Uterus (tissue), 4 donors: Measurements from ENCODE around the gene PAQR7. TPM values are rescaled to one million over a fixed set of nuclear protein-coding genes. Genes with fewer than 3 reads are reported as not detected.

ENCODE experiments used
- DNase-seq, 2 donors: peaks; one replicate each; pipeline ENCODE4 v3.0.0-alpha.2; 2019 to 2020
- H3K27ac ChIP-seq, 2 donors: fragments of 200-600 bp; sonication (generic); 1 replicate in 1 of 2; 2 replicates in 1 of 2; pipeline ENCODE4 v1.5.1; 2016 to 2018
- H3K27me3 ChIP-seq, 2 donors: fragments of 200-600 bp; sonication (generic); one replicate each; pipeline ENCODE4 v1.5.1; 2018 to 2019; ENCODE audit warnings: control low read depth in 1 of 2
- H3K36me3 ChIP-seq, 2 donors: fragments of 200-600 bp; sonication (generic); one replicate each; pipeline ENCODE4 v1.5.1; 2019; ENCODE audit warnings: control low read depth in 1 of 2
- H3K4me1 ChIP-seq, 2 donors: fragments of 200-600 bp; sonication (generic); one replicate each; pipeline ENCODE4 v1.5.1; 2018 to 2019; ENCODE audit warnings: control low read depth in 1 of 2
- H3K4me3 ChIP-seq, 2 donors: fragments of 200-600 bp; sonication (generic); 1 replicate in 1 of 2; 2 replicates in 1 of 2; pipeline ENCODE4 v1.5.1; 2018 to 2019; ENCODE audit warnings: mild to moderate bottlenecking in 1 of 2
- H3K9me3 ChIP-seq, 2 donors: fragments of 200-600 bp; sonication (generic); one replicate each; pipeline ENCODE4 v1.5.1; 2019; ENCODE audit warnings: control low read depth in 1 of 2
- CTCF ChIP-seq, 4 experiments: fragments of 200-600 bp in 2 of 4; fragments of 450-650 bp in 2 of 4; sonication (generic) in 2 of 4; IDR thresholded peaks; one replicate each; pipeline ENCODE4 v1.5.1; 2016 to 2019; ENCODE audit warnings: antibody characterized with exemption in 4 of 4, mild to moderate bottlenecking in 2 of 4, moderate library complexity in 1 of 4
- POLR2A ChIP-seq, 2 donors: fragments of 450-650 bp; IDR thresholded peaks; one replicate each; pipeline ENCODE4 v1.6.1; 2016; ENCODE audit warnings: antibody characterized with exemption in 2 of 2, mild to moderate bottlenecking in 1 of 2, moderate library complexity in 1 of 2
- intact Hi-C: fragments of 100-400 bp; cut with DNase I; formaldehyde crosslinking; loops from one replicate; pipeline ENCODE4 v1.15.1; 2023; ENCODE audit warnings: low total_unique reads
- total RNA-seq, 4 donors: library from RNA; depleted of rRNA in 3 of 4; stranded (reverse); fragments of >200 nt in 3 of 4; gene quantifications; one replicate each; pipeline versions ENCODE4 v1.1.0 to v1.2.4, GENCODE V29; 2014 to 2023
- donor health status: DM: yes; HTN: yes; CAD: no.

Gene PAQR7
- total RNA-seq, 4 donors from 2014 or later = 4.7 to 20.1 (median 9.9) TPM

GRCh38 chr1:25834894-25835293, 40.6 kb downstream of the PAQR7 start:
- Histone ChIP-seq H3K4me3 (no peak overlapping the region), H3K27me3 (no peaks in the 10 kb centered on the region), H3K36me3 (no peaks in the 10 kb centered on the region), H3K27ac (no peak overlapping the region), H3K9me3 (no peaks in the 10 kb centered on the region), H3K4me1 (no peaks in the 10 kb centered on the region)
- DNase-seq = no peak
- TF ChIP-seq CTCF (IDR thresholded peaks at IDR 0.05) = no peak
- no peak for TF ChIP-seq POLR2A (IDR thresholded peaks at IDR 0.05)
- intact Hi-C loops = no loop called here

GRCh38 chr1:25833158-25833557, 42.4 kb downstream of the PAQR7 start:
- intact Hi-C loops = no loop called here

GRCh38 chr1:25832336-25833037, 43.0 kb downstream of the PAQR7 start:
- Histone ChIP-seq H3K9me3 (no peaks in the 10 kb centered on the region), H3K27ac (no peak overlapping the region), H3K4me1 (no peaks in the 10 kb centered on the region), H3K4me3 (no peak overlapping the region), H3K36me3 (no peaks in the 10 kb centered on the region), H3K27me3 (no peaks in the 10 kb centered on the region)
- intact Hi-C loops = no loop called here
- DNase-seq = no peak
- TF ChIP-seq CTCF (IDR thresholded peaks at IDR 0.05) = no peak
- TF ChIP-seq POLR2A (IDR thresholded peaks at IDR 0.05) = no peak

More at GRCh38 chr1:25833158-25833557, 42.4 kb downstream of the PAQR7 start:
- Histone ChIP-seq H3K4me3 (no peak overlapping the region), H3K9me3 (no peaks in the 10 kb centered on the region), H3K4me1 (no peaks in the 10 kb centered on the region), H3K36me3 (no peaks in the 10 kb centered on the region), H3K27me3 (no peaks in the 10 kb centered on the region), H3K27ac (no peak overlapping the region)
- TF ChIP-seq CTCF (IDR thresholded peaks at IDR 0.05) (no peak), POLR2A (IDR thresholded peaks at IDR 0.05) (no peak)
- no peak for DNase-seq

GRCh38 chr1:25831569-25832196, 43.8 kb downstream of the PAQR7 start:
- no peak for TF ChIP-seq CTCF (IDR thresholded peaks at IDR 0.05)
- TF ChIP-seq POLR2A (IDR thresholded peaks at IDR 0.05) = no peak
- Histone ChIP-seq H3K36me3 (no peaks in the 10 kb centered on the region), H3K27ac (no peak overlapping the region), H3K4me3 (no peak overlapping the region), H3K4me1 (no peaks in the 10 kb centered on the region), H3K9me3 (no peaks in the 10 kb centered on the region), H3K27me3 (no peaks in the 10 kb centered on the region)
- DNase-seq = no peak
- intact Hi-C loops = no loop called here

- no peak for TF ChIP-seq CTCF (IDR thresholded peaks at IDR 0.05)
- no peak for TF ChIP-seq POLR2A (IDR thresholded peaks at IDR 0.05)
- no peaks in the 10 kb centered on the region for H3K27me3 ChIP-seq
- no peak overlapping the region for H3K27ac ChIP-seq
- no peaks in the 10 kb centered on the region for H3K4me1 ChIP-seq
- no peaks in the 10 kb centered on the region for H3K9me3 ChIP-seq
- intact Hi-C loops = no loop called here
- H3K36me3 ChIP-seq = no peaks in the 10 kb centered on the region
- DNase-seq = no peak
- H3K4me3 ChIP-seq = no peak overlapping the region
Measured at GRCh38 chr1:25829046-25829445, 46.5 kb downstream of the PAQR7 start.
